Endothelial cell of umbilical vein (primary cell): ENCODE data around the gene ZFP42.

Experiments used
- EZH2 ChIP-seq: IDR thresholded peaks from 2 replicates; pipeline ENCODE4 v1.6.1; 2012; ENCODE audit warnings: borderline replicate concordance, low read depth, mild to moderate bottlenecking, moderate library complexity, low read length, inconsistent platforms; ENCODE audit not compliant: severe bottlenecking
- POLR2A ChIP-seq: IDR thresholded peaks from 2 replicates; pipeline ENCODE4 v1.6.1; 2012; ENCODE audit warnings: low read depth, mild to moderate bottlenecking, control low read depth, low read length
- TF ChIP-seq, protein P1 (sequence below), 2 donors: IDR thresholded peaks; 1 replicate in 1 of 2; 2 replicates in 1 of 2; pipeline ENCODE4 v1.5.1; 2011; ENCODE audit warnings: low read length in 2 of 2, mild to moderate bottlenecking in 2 of 2, moderate library complexity in 2 of 2, control low read depth in 1 of 2, inconsistent platforms in 1 of 2, low read depth in 1 of 2; ENCODE audit not compliant: insufficient read depth in 1 of 2; ENCODE audit errors: extremely low read depth in 1 of 2
- TF ChIP-seq, protein P2 (sequence below): IDR thresholded peaks from 2 replicates; pipeline ENCODE4 v1.6.1; 2011; ENCODE audit not compliant: insufficient read depth, insufficient read length

DNA sequence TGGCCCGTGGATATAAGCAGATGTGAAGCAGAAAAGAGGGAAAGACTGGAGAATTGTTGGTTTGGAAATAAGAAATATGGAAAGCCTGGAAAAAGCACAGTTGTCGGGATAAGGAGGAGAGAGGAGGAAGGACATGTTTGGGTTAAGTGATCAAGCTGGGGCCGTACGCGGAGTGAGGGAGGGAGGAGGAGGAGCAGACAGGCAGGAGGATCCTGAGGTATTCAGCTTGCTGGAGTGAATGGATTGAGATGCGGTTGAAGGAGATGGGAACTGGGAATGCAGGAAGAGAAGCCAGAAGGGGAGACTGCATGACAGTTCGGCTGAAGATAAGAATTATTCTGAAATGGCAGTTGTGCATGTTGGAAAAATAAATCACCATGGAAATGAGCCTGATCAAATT is 21.2 kb downstream of the ZFP42 start:
- TF ChIP-seq, protein P1, sequence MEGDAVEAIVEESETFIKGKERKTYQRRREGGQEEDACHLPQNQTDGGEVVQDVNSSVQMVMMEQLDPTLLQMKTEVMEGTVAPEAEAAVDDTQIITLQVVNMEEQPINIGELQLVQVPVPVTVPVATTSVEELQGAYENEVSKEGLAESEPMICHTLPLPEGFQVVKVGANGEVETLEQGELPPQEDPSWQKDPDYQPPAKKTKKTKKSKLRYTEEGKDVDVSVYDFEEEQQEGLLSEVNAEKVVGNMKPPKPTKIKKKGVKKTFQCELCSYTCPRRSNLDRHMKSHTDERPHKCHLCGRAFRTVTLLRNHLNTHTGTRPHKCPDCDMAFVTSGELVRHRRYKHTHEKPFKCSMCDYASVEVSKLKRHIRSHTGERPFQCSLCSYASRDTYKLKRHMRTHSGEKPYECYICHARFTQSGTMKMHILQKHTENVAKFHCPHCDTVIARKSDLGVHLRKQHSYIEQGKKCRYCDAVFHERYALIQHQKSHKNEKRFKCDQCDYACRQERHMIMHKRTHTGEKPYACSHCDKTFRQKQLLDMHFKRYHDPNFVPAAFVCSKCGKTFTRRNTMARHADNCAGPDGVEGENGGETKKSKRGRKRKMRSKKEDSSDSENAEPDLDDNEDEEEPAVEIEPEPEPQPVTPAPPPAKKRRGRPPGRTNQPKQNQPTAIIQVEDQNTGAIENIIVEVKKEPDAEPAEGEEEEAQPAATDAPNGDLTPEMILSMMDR (IDR thresholded peaks at IDR 0.05; ENCODE audit: extremely low read depth in 1 of 2, insufficient read depth in 1 of 2, low read depth in 1 of 2, low read length in 2 of 2): no peak
- TF ChIP-seq, protein P2, sequence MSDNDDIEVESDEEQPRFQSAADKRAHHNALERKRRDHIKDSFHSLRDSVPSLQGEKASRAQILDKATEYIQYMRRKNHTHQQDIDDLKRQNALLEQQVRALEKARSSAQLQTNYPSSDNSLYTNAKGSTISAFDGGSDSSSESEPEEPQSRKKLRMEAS: no peak
- TF ChIP-seq POLR2A (no peak), EZH2 (no peak)
